Erythroblast (primary cell): ENCODE measurements around the gene ST6GALNAC3.
"Not testable (repeated sequence)": the region's sequence is repeated elsewhere in the genome, so short reads cannot be mapped to it uniquely, and the experiment has no call there.

Experiments used
- DNase-seq, 2 experiments: peaks; one replicate each; lab custom pipeline; 2025; lab: John Stamatoyannopoulos, UW
- GATA1 ChIP-seq: IDR thresholded peaks from 2 replicates; pipeline ENCODE4 v1.6.1; 2011; ENCODE audit warnings: low read depth, mild to moderate bottlenecking, control low read depth, low read length, moderate library complexity
- POLR2A ChIP-seq: IDR thresholded peaks from 2 replicates; pipeline ENCODE4 v1.6.1; 2011; ENCODE audit warnings: mild to moderate bottlenecking, low read length

Gene ST6GALNAC3

GRCh38 chr1:76298399-76298798 lies 223.9 kb downstream of the ST6GALNAC3 start:
- DNase-seq = no peak
- TF ChIP-seq POLR2A = no peak
- no peak for TF ChIP-seq GATA1

DNA sequence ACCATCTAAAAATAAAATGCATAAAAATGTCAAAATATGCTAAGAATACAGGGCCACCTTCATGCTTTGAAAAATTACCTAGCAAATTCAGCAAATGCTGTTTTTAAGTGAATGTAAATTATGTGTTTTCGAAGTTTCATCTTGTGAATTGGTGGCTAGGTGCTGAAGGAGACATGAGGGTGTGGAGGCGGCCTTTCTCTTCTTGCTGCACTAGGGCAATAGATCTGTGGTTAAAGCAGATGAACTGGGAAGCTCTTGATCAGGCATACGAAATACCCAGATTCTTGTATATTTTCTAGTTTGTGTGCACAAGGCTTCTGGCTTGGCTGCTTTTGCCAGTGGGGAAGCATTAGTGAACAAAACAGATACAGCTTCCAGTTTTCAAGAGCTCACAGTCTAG lies 224.5 kb downstream of the ST6GALNAC3 start:
- DNase-seq = no peak
- TF ChIP-seq POLR2A (no peak), GATA1 (no peak)

- DNase-seq = no peak
- no peak for TF ChIP-seq POLR2A
These were observed 226.0 kb downstream of the ST6GALNAC3 start for GRCh38 chr1:76300556-76300955.

- no peak for DNase-seq
- TF ChIP-seq POLR2A (no peak), GATA1 (no peak)
These were observed 228.3 kb downstream of the ST6GALNAC3 start for GRCh38 chr1:76302711-76303339.

DNA sequence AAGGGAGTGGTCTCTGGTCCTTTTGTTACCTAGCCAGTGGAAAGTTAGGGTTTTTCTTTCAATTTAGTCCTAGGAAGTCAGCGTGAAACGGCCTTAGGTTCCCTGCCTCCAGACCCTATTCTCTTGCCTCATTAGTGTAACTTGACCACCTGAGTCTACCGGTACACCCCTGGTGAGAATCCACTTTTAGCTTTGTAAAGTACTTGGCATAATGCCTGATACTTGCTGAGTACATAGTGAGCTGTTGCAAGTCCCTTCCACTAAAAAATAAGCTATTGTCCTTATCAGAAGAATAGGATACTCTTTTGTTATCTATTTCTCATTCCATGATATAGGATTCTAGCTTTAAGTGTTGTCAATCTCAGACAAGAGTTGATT lies 228.8 kb downstream of the ST6GALNAC3 start:
- DNase-seq = no peak
- TF ChIP-seq POLR2A = no peak
- no peak for TF ChIP-seq GATA1

DNA sequence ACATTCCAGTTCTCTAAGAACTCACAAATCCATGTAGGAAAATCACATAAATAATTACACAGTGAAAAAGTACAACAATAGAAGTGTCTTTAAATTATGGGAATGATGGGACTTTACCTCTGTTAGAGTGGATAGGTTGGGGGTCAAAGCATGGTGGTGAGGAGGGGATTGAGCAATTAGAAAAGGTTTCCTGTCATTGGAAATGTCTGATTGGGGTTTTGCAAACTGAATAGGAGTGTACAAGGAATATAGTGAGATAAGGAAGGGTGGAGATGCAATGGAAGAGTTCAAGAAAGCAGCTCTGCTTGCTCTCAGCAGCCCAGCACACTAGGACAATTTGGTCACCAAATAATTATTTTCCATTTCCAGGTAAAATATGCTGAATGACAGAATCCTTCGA lies 238.8 kb downstream of the ST6GALNAC3 start:
- no peak for DNase-seq
- TF ChIP-seq POLR2A (no peak), GATA1 (no peak)

DNA sequence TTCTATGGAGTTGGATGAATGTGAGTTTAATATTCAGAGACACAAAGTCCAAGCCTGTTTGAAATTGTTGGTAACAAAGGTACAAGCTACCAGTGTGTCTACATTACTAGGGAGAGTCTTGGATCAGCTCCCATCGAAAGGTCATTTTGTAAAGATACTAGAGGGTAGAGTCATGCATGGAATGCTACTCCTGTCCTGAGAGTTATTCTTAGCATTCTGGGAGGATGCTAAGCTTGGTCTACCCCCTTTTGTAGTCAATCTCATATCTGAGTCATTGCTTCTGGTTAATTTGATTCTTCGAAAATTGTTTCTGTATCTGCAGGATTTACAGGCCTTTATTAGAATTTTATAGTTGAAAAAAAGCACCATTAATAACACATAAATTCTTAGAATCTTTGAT lies 240.2 kb downstream of the ST6GALNAC3 start:
- TF ChIP-seq GATA1 = no peak
- no peak for TF ChIP-seq POLR2A
- no peak for DNase-seq

DNA sequence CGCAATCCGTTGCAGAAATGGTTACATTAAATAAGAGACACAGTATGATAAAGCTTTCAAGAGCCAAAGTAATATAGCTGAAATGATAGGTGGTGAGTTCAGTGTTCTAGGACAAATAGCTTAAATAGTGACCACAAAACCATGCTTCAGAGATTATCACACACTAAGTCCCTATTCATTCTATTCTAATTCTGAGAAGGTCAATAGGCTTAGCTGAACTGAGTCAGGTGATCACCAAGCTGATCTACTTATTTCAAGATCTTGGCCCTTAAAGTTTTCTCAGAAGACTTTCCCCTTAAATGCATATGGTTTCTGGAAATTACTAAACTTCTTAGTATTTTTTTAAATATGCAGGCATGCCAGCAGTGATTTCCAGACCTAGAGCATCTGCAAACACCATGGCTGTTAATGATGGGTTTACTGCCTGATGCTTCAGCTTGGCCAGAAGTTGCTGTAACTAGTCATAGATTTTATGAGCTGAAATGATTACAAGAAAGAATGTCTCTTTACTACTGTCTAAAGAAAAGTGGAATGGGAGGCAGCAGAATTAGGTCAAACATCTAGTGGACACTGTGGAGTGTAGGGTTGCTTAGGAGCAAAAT lies 242.9 kb downstream of the ST6GALNAC3 start:
- TF ChIP-seq GATA1 (no peak), POLR2A (no peak)
- no peak for DNase-seq

DNA sequence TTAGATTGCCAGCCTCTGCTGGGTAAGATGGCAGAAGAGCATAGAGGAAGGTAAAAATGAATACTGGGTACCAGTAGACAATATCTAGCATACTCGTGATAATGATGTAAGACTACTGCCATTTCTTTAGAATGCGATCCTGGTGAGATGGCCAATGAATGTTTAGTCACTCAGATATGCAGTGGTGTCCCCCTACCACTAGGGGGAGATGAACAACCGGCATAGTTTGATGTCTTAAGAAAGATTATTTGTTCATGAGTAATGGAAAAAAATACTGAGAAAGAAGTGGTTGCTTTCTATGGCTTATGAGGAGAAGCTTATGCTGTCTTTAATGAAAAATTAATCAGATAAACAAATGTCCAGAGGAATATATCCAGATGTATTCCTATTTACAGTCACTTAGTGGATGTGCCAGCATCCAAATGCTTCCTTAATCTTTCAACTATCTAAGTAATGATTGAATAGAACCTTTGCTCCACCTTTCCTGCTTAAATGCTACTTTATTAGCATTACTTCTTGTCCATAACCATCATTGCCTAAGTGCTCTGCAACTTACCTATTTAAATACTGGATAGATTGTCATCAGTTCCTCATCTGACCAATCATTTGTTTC lies 256.6 kb downstream of the ST6GALNAC3 start:
- peak; percentile 49 to 68 for DNase-seq
- TF ChIP-seq POLR2A (no peak), GATA1 (no peak)

GRCh38 chr1:76335882-76336281 lies 261.3 kb downstream of the ST6GALNAC3 start:
- no peak for TF ChIP-seq GATA1
- TF ChIP-seq POLR2A = no peak
- no peak for DNase-seq

- no peak for TF ChIP-seq POLR2A
- TF ChIP-seq GATA1 = no peak
These were observed 262.4 kb downstream of the ST6GALNAC3 start for GRCh38 chr1:76336931-76337371.

GRCh38 chr1:76337542-76338219 lies 263.1 kb downstream of the ST6GALNAC3 start:
- TF ChIP-seq POLR2A = no peak
- TF ChIP-seq GATA1 = no peak
- no peak for DNase-seq

More at GRCh38 chr1:76336931-76337371, 262.4 kb downstream of the ST6GALNAC3 start:
- DNase-seq = no peak

- no peak for DNase-seq
- TF ChIP-seq POLR2A = no peak
- no peak for TF ChIP-seq GATA1
These were observed 265.5 kb downstream of the ST6GALNAC3 start for GRCh38 chr1:76340056-76340455.

GRCh38 chr1:76341816-76342215 lies 267.3 kb downstream of the ST6GALNAC3 start:
- not testable (repeated sequence) for DNase-seq

- DNase-seq = no peak
- TF ChIP-seq POLR2A = no peak
- TF ChIP-seq GATA1 = no peak
These were observed 268.8 kb downstream of the ST6GALNAC3 start for GRCh38 chr1:76343356-76343755.
